OCI-LY1 (cell line): ENCODE results near the gene PLCB2.

Source experiments
- H2AFZ ChIP-seq: fragments of 200-600 bp; sonication (generic), shearing (Covaris generic); 2 replicates; pipeline ENCODE4 v1.6.0; 2014; ENCODE audit warnings: antibody characterized with exemption, mild to moderate bottlenecking, low read length
- H3F3A ChIP-seq: fragments of 200-600 bp; sonication (generic), shearing (Covaris generic); 2 replicates; pipeline ENCODE4 v1.6.0; 2014; ENCODE audit warnings: mild to moderate bottlenecking, antibody characterized with exemption, low read length, moderate library complexity; ENCODE audit not compliant: insufficient read depth
- H3K27ac ChIP-seq: fragments of 200-600 bp; sonication (generic); 2 replicates; pipeline ENCODE4 v1.5.1; 2014; ENCODE audit warnings: low read length, mixed run types, mild to moderate bottlenecking, low read depth; ENCODE audit not compliant: poor library complexity, severe bottlenecking
- H3K27me3 ChIP-seq: fragments of 200-600 bp; sonication (generic); 2 replicates; pipeline ENCODE4 v1.6.0; 2014; ENCODE audit warnings: antibody characterized with exemption, mild to moderate bottlenecking, low read length, moderate library complexity; ENCODE audit not compliant: insufficient read depth
- H3K36me3 ChIP-seq: fragments of 200-600 bp; sonication (generic); 2 replicates; pipeline ENCODE4 v1.6.1; 2014; ENCODE audit warnings: mild to moderate bottlenecking, antibody characterized with exemption, low read length, moderate library complexity, mixed read lengths; ENCODE audit not compliant: insufficient read depth
- H3K4me1 ChIP-seq: fragments of 200-600 bp; sonication (generic); 2 replicates; pipeline ENCODE4 v1.5.1; 2014; ENCODE audit warnings: mild to moderate bottlenecking, low read length, moderate library complexity; ENCODE audit not compliant: insufficient read depth, severe bottlenecking
- H3K4me2 ChIP-seq: fragments of 200-600 bp; sonication (generic), shearing (Covaris generic); 2 replicates; pipeline ENCODE4 v1.6.1; 2014; ENCODE audit warnings: low read length
- H3K4me3 ChIP-seq: fragments of 200-600 bp; sonication (generic); 2 replicates; pipeline ENCODE4 v1.5.1; 2014; ENCODE audit warnings: low read length, low read depth, mild to moderate bottlenecking, mixed read lengths; ENCODE audit not compliant: poor library complexity, severe bottlenecking
- H3K79me2 ChIP-seq: fragments of 200-600 bp; shearing (Covaris generic); 2 replicates; pipeline ENCODE4 v1.6.1; 2016; ENCODE audit warnings: mixed run types, low read length, mixed read lengths; ENCODE audit not compliant: insufficient read depth
- H3K9ac ChIP-seq: fragments of 200-600 bp; sonication (generic), shearing (Covaris generic); 2 replicates; pipeline ENCODE4 v1.6.1; 2014; ENCODE audit warnings: mild to moderate bottlenecking, low read length, mixed read lengths
- H3K9me2 ChIP-seq: fragments of 200-600 bp; sonication (generic), shearing (Covaris generic); 2 replicates; pipeline ENCODE4 v1.6.1; 2014; ENCODE audit warnings: low read depth, mild to moderate bottlenecking, low read length, mixed read lengths
- H3K9me3 ChIP-seq: fragments of 200-600 bp; shearing (Covaris generic); 2 replicates; pipeline ENCODE4 v1.6.1; 2014; ENCODE audit warnings: low read length, mixed read lengths
- H4K20me1 ChIP-seq: fragments of 200-600 bp; sonication (generic), shearing (Covaris generic); 2 replicates; pipeline ENCODE4 v1.6.0; 2016; ENCODE audit warnings: mild to moderate bottlenecking, low read length; ENCODE audit not compliant: insufficient read depth
- EZH2 ChIP-seq: fragments of 200-600 bp; sonication (generic), shearing (Covaris generic); IDR thresholded peaks from 2 replicates; pipeline ENCODE4 v1.8.0; 2017; ENCODE audit warnings: borderline replicate concordance, mixed run types, mild to moderate bottlenecking, antibody characterized with exemption, low read length, moderate library complexity, mixed read lengths
- TF ChIP-seq, protein P1 (sequence below): fragments of 200-600 bp; sonication (generic), shearing (Covaris generic); IDR thresholded peaks from 2 replicates; pipeline ENCODE4 v1.5.1; 2017; ENCODE audit warnings: mild to moderate bottlenecking, antibody characterized with exemption, low read length, moderate library complexity, mixed read lengths

PLCB2 gene

DNA sequence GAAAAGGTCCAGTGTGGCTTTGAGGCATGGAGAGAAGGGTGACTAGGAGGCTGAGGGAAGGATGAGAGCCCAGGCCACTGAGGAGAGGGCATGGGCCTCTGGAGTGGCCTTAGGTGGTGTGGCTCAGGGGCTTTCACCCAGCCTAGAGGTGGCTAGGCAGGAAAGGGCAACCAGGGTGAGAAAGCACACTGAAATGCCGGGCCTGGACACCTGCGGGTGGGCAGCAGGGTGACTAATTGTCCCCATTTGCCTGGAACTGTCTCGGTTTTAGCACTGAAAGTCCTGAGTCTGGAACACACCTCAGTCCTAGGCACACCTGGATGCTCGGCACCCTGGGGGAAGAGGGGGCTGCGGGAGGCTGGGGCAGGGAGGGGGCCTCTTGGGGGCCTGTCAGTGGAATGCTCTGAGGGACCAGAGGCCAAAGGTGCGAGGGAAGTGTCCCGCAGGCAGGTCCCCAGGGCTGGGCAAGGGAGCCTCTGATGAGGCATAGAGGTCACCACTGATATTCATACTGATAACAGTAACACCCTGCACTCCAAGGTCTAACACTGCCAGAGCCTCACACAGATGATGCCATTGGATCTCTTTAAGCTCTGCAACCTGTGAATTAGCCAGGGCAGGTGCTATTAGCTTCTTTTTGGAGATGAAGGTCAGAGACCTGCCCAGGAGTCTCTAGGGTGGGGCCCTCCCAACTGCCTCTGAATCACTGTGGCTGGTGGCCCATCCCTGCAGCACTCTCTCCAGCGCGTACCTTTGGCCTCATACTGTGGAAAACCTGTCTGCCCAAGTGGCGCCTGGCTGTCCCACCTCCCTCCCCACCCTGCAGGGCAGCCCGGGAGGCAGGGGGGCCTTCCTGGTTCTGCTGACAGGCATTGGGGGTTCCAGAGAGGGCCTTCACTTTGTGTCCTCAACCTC lies 40.1 kb upstream of the PLCB2 start:
- Histone ChIP-seq H3K27me3 (no peaks in the 10 kb centered on the region), H2AFZ (no peak overlapping the region), H3K4me3 (no peak overlapping the region), H3K4me1 (no peaks in the 10 kb centered on the region), H3K9me2 (no peaks in the 10 kb centered on the region), H3K4me2 (no peak overlapping the region), H3K9ac (no peak overlapping the region), H3K27ac (no peak overlapping the region), H3K79me2 (no peaks in the 10 kb centered on the region), H3F3A (no peaks in the 10 kb centered on the region), H3K36me3 (no peaks in the 10 kb centered on the region), H3K9me3 (no peaks in the 10 kb centered on the region), H4K20me1 (no peaks in the 10 kb centered on the region)
- TF ChIP-seq, protein P1, sequence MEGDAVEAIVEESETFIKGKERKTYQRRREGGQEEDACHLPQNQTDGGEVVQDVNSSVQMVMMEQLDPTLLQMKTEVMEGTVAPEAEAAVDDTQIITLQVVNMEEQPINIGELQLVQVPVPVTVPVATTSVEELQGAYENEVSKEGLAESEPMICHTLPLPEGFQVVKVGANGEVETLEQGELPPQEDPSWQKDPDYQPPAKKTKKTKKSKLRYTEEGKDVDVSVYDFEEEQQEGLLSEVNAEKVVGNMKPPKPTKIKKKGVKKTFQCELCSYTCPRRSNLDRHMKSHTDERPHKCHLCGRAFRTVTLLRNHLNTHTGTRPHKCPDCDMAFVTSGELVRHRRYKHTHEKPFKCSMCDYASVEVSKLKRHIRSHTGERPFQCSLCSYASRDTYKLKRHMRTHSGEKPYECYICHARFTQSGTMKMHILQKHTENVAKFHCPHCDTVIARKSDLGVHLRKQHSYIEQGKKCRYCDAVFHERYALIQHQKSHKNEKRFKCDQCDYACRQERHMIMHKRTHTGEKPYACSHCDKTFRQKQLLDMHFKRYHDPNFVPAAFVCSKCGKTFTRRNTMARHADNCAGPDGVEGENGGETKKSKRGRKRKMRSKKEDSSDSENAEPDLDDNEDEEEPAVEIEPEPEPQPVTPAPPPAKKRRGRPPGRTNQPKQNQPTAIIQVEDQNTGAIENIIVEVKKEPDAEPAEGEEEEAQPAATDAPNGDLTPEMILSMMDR: no peak
- no peak for TF ChIP-seq EZH2

DNA sequence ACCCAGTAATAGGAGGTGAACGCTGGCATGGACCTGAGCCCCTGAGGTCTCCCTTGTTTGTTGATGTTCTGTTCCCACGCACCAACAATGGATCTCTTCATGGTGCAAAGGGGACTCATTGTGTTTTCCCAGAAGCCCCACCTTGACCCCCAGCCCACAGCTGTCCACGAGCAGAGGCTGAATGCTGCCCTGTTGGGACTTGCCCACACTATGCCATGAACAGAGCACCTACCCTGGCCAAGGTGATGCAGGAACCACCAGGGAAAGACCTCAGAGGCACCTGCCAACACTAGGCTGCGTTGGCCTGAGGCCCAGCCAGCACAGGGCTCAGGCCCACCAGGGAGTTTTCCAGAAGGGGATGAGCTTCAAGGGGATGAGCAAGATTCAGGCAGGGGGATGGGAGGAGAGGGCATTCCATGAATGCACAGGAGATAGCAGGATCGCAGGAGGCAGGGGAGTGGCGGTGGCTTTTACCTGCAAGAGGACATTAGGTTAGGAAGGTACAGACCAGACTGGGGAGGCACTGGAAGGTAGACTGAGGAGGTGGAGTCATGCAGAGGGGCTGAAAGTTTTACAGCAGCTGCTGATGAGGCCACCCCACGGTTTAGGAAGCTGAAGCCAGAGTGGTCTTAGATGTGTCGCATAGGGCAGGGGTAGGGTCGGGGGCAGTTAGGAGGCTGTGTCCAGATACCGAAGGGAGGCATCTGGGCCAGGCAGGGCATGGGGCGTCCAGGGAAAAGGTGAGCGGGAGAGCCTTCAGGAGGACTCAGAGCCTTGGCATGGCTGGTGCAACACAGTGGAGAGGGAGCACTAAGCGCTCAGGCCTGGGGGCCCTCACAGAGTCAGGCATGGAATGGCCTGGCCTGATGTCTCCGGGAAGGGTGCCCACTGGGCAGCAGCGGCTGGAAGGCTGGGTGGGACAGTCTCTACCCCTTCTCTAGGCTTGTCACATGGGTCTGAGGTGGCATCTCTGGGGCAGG lies 39.1 kb upstream of the PLCB2 start:
- Histone ChIP-seq H3K9me2 (no peaks in the 10 kb centered on the region), H3K9me3 (no peaks in the 10 kb centered on the region), H3K9ac (no peak overlapping the region), H3K4me1 (no peaks in the 10 kb centered on the region), H4K20me1 (no peaks in the 10 kb centered on the region), H3K79me2 (no peaks in the 10 kb centered on the region), H2AFZ (no peak overlapping the region), H3K4me3 (no peak overlapping the region), H3K36me3 (no peaks in the 10 kb centered on the region), H3K27ac (no peak overlapping the region), H3K4me2 (no peak overlapping the region), H3F3A (no peaks in the 10 kb centered on the region), H3K27me3 (no peaks in the 10 kb centered on the region)
- TF ChIP-seq, protein P1: no peak
- no peak for TF ChIP-seq EZH2

DNA sequence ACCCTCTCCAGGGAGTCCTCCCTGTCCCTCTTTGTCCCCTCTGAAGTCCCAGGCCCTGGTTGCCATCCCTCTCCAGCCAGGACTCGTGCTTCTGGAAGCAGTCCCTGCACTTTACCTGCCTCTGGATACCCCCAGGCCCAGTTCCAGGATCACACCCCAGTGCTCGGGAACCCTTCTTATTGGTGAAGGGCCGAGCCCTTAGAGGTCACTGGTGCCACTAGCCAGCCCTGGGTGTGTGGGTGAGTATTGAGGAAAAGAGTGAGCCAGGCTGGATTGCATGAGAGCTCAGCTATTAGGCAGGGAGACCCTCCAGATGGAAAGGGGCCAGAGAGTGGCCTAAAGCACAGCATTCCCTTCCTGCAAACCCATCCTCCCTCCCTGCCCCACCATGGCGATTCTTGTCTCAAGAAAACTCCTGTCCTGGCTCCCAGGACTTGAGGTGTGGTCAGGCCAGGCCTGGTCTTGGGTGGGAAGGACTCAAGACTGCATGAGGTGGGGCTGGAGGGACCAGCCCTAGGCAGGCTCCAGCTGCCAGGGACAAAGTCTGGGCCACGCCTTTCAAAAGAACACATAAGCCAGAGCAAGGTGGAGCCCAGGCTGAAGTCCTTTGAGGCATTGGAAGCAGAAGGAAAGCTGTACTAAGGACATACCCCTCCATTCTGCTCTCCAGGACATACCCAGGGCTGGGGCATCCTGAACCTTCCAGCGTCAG lies 38.3 kb upstream of the PLCB2 start:
- Histone ChIP-seq H3F3A (no peaks in the 10 kb centered on the region), H3K9ac (no peak overlapping the region), H4K20me1 (no peaks in the 10 kb centered on the region), H3K4me2 (no peak overlapping the region), H3K9me2 (no peaks in the 10 kb centered on the region), H2AFZ (no peak overlapping the region), H3K36me3 (no peaks in the 10 kb centered on the region), H3K4me3 (no peak overlapping the region), H3K9me3 (no peaks in the 10 kb centered on the region), H3K79me2 (no peaks in the 10 kb centered on the region), H3K27ac (no peak overlapping the region), H3K27me3 (no peaks in the 10 kb centered on the region), H3K4me1 (no peaks in the 10 kb centered on the region)
- TF ChIP-seq, protein P1: no peak
- no peak for TF ChIP-seq EZH2
